ENCODE results near the gene RALGPS1.

DNA sequence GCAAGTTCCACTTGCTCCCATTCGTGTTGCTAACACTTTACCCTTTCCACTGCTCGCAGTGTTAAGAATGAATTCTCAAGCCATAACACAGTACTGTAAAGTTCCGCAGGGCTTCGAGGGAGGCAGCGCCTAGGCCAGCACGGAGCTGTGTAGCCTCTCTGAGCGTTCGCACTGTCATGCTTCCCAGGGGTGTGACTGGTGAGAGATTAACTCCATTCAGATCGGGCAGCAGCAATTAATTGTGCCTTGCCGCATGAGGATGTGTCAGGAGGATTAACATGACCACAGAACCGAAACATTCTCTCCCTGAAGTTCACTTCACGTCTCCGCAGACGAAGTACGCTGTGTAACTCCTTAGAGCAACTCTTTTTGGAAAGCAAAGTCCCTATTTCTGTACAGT is 30.9 kb upstream of the RALGPS1 start:
- TF ChIP-seq EZH2phosphoT487 (IDR thresholded peaks at IDR 0.05; ENCODE audit: low read depth): no peak
- TF ChIP-seq, protein P1, sequence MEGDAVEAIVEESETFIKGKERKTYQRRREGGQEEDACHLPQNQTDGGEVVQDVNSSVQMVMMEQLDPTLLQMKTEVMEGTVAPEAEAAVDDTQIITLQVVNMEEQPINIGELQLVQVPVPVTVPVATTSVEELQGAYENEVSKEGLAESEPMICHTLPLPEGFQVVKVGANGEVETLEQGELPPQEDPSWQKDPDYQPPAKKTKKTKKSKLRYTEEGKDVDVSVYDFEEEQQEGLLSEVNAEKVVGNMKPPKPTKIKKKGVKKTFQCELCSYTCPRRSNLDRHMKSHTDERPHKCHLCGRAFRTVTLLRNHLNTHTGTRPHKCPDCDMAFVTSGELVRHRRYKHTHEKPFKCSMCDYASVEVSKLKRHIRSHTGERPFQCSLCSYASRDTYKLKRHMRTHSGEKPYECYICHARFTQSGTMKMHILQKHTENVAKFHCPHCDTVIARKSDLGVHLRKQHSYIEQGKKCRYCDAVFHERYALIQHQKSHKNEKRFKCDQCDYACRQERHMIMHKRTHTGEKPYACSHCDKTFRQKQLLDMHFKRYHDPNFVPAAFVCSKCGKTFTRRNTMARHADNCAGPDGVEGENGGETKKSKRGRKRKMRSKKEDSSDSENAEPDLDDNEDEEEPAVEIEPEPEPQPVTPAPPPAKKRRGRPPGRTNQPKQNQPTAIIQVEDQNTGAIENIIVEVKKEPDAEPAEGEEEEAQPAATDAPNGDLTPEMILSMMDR (IDR thresholded peaks at IDR 0.05; ENCODE audit: low read depth, low read length): no peak

Data from OCI-LY3 (cell line).